ENCODE results near the gene NTRK3. TPM values are rescaled to one million over a fixed set of nuclear protein-coding genes. Genes with fewer than 3 reads are reported as not detected.

Gene NTRK3
- polyA plus RNA-seq, 1 donor (not counting 4 experiments of a cell fraction or from before 2014, with no cell fraction given), result not detected

DNA sequence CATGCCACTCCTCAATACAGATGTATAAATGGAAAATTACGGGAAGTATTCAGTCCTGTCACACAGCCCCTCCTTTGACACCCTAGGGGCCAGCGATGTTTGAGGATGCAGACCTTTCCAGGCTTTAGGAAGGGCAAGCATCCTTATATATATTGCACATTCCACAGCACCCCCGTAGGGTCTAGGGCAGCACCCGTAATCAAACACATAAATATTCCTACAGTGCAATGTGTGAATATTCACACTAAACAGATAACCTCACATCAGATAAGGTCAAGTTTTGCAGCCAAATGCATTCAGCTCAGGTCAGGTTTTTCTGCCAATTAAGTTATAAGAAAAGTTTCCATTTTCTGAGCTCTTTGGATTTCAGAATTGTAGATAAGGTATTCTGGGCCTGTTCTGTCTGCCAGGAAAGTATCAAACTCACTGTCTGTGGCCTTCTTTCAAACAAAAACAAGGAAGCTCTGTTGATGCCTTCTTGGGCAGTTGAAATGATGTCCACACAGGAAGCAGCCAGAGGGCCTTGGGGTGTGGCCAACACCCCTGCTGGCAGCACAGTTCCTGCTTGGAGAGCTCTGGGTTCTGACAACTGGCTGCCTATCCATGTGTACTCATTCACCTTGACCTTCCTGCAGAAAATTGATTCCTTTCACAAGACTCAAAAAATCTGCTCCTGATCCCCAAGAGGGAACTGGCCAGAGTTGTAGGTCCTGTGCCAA, 427.0 kb downstream of the NTRK3 start:
- Histone ChIP-seq H3K9ac (ENCODE audit: control insufficient read depth, extremely low read depth, insufficient read depth, low read length) (no peak overlapping the region), H3K9me3 (ENCODE audit: control insufficient read depth, low read depth, low read length) (no peaks in the 10 kb centered on the region), H3K79me2 (ENCODE audit: control insufficient read depth, insufficient read depth, low read length) (no peaks in the 10 kb centered on the region), H3K4me2 (ENCODE audit: control insufficient read depth, extremely low read depth, insufficient read depth, low read depth, low read length) (no peak overlapping the region), H3K4me1 (ENCODE audit: control insufficient read depth, extremely low read depth, insufficient read depth, low read length) (no peaks in the 10 kb centered on the region), H3K27ac (ENCODE audit: control insufficient read depth, insufficient read depth, low read length) (no peak overlapping the region), H3K27me3 (ENCODE audit: control insufficient read depth, extremely low read depth, insufficient read depth, low read length) (no peaks in the 10 kb centered on the region), H3K9me1 (ENCODE audit: control insufficient read depth, extremely low read depth, insufficient read depth, low read length) (no peaks in the 10 kb centered on the region), H2AFZ (ENCODE audit: control insufficient read depth, low read length) (no peak overlapping the region), H4K20me1 (ENCODE audit: control insufficient read depth, extremely low read depth, insufficient read depth, low read length) (no peaks in the 10 kb centered on the region), H3K36me3 (ENCODE audit: control insufficient read depth in 2 of 2, extremely low read depth in 1 of 2, insufficient read depth in 2 of 2, low read length in 2 of 2) (no peaks in the 10 kb centered on the region), H3K4me3 (ENCODE audit: control insufficient read depth in 2 of 3, extremely low read depth in 1 of 3, insufficient read depth in 2 of 3, low read depth in 1 of 3, low read length in 3 of 3) (no peak overlapping the region)
- no peak for FAIRE-seq
- TF ChIP-seq EZH2 (IDR thresholded peaks at IDR 0.05; ENCODE audit: low read length) (no peak), CTCF (optimal IDR thresholded peaks at IDR 0.05 in 1 of 3, IDR thresholded peaks at IDR 0.05 in 1 of 3, conservative IDR thresholded peaks at IDR 0.05 in 1 of 3; ENCODE audit: extremely low read depth in 1 of 3, insufficient read depth in 2 of 3, low read length in 3 of 3) (no peak)
- no peak for DNase-seq (ENCODE audit: low read depth, low spot score)
- dilution Hi-C loops (cut with MboI; ENCODE audit: extremely low pct_ligation_motif_present, low sequenced_read_pairs), result no loop called here

GRCh38 chr15:87828608-87829007, 427.9 kb downstream of the NTRK3 start:
- dilution Hi-C loops (cut with MboI; ENCODE audit: extremely low pct_ligation_motif_present, low sequenced_read_pairs), result no loop called here
- H3K9ac ChIP-seq (ENCODE audit: control insufficient read depth, extremely low read depth, insufficient read depth, low read length), result no peak overlapping the region
- H2AFZ ChIP-seq (ENCODE audit: control insufficient read depth, low read length), result no peak overlapping the region
- no peak overlapping the region for H3K27ac ChIP-seq (ENCODE audit: control insufficient read depth, insufficient read depth, low read length)
- H4K20me1 ChIP-seq (ENCODE audit: control insufficient read depth, extremely low read depth, insufficient read depth, low read length), result no peaks in the 10 kb centered on the region
- H3K36me3 ChIP-seq (ENCODE audit: control insufficient read depth in 2 of 2, extremely low read depth in 1 of 2, insufficient read depth in 2 of 2, low read length in 2 of 2), result no peaks in the 10 kb centered on the region
- DNase-seq (ENCODE audit: low read depth, low spot score) (no peak), FAIRE-seq (no peak)
- no peak overlapping the region for H3K4me2 ChIP-seq (ENCODE audit: control insufficient read depth, extremely low read depth, insufficient read depth, low read depth, low read length)
- TF ChIP-seq EZH2 (IDR thresholded peaks at IDR 0.05; ENCODE audit: low read length) (no peak), CTCF (optimal IDR thresholded peaks at IDR 0.05 in 1 of 3, IDR thresholded peaks at IDR 0.05 in 1 of 3, conservative IDR thresholded peaks at IDR 0.05 in 1 of 3; ENCODE audit: extremely low read depth in 1 of 3, insufficient read depth in 2 of 3, low read length in 3 of 3) (no peak)
- no peaks in the 10 kb centered on the region for H3K27me3 ChIP-seq (ENCODE audit: control insufficient read depth, extremely low read depth, insufficient read depth, low read length)
- H3K9me3 ChIP-seq (ENCODE audit: control insufficient read depth, low read depth, low read length), result no peaks in the 10 kb centered on the region
- no peaks in the 10 kb centered on the region for H3K9me1 ChIP-seq (ENCODE audit: control insufficient read depth, extremely low read depth, insufficient read depth, low read length)
- H3K4me3 ChIP-seq (ENCODE audit: control insufficient read depth in 2 of 3, extremely low read depth in 1 of 3, insufficient read depth in 2 of 3, low read depth in 1 of 3, low read length in 3 of 3), result no peak overlapping the region
- no peaks in the 10 kb centered on the region for H3K79me2 ChIP-seq (ENCODE audit: control insufficient read depth, insufficient read depth, low read length)
- H3K4me1 ChIP-seq (ENCODE audit: control insufficient read depth, extremely low read depth, insufficient read depth, low read length), result no peaks in the 10 kb centered on the region
